ENCODE measurements around the gene SGSM1.

DNA sequence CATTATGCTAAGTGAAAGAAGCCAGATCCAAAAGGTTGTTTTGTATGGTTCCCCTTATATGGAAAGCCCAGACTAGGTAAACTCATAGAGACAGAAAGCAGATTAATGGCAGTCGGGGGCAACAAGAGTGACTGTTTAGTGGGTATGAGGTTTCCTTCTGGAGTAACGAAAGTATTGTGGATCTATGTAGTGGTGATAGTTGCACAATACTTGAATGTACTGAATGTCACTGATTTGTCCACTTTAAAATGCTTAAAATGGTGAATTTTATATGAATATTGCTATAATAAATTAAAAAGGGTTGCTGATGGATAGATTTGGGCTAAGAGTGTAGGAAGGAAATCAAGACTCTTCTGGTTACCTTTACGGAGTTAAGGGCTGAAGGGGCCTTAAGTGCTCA is 10.0 kb upstream of the SGSM1 start:
- TF ChIP-seq, protein P1, sequence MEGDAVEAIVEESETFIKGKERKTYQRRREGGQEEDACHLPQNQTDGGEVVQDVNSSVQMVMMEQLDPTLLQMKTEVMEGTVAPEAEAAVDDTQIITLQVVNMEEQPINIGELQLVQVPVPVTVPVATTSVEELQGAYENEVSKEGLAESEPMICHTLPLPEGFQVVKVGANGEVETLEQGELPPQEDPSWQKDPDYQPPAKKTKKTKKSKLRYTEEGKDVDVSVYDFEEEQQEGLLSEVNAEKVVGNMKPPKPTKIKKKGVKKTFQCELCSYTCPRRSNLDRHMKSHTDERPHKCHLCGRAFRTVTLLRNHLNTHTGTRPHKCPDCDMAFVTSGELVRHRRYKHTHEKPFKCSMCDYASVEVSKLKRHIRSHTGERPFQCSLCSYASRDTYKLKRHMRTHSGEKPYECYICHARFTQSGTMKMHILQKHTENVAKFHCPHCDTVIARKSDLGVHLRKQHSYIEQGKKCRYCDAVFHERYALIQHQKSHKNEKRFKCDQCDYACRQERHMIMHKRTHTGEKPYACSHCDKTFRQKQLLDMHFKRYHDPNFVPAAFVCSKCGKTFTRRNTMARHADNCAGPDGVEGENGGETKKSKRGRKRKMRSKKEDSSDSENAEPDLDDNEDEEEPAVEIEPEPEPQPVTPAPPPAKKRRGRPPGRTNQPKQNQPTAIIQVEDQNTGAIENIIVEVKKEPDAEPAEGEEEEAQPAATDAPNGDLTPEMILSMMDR (conservative IDR thresholded peaks at IDR 0.05; ENCODE audit: low read length) = no peak
- no peak for TF ChIP-seq EZH2phosphoT487 (IDR thresholded peaks at IDR 0.05; ENCODE audit: borderline replicate concordance)
